Stimulated activated naive CD8-positive, alpha-beta T cell treated with anti-CD3 and anti-CD28 coated beads, Interleukin-15, Interleukin-2, amounts not matched to agents 100 ng/mL and 50 ng/mL, for 24 hours (primary cell): ENCODE results near the gene CDK12.
"Not testable (repeated sequence)": the region's sequence is repeated elsewhere in the genome, so short reads cannot be mapped to it uniquely, and the experiment has no call there.

Source experiments
- H3K27ac Mint-ChIP-seq: one replicate; pipeline ENCODE4 v1.8.0; 2021; ENCODE audit warnings: mild to moderate bottlenecking, mixed read lengths
- H3K27me3 Mint-ChIP-seq: one replicate; pipeline ENCODE4 v1.8.0; 2021; ENCODE audit warnings: mixed read lengths
- H3K36me3 Mint-ChIP-seq: one replicate; pipeline ENCODE4 v1.8.0; 2021; ENCODE audit warnings: low read depth, mixed read lengths
- H3K4me1 Mint-ChIP-seq: one replicate; pipeline ENCODE4 v1.8.0; 2021; ENCODE audit warnings: low read depth, mixed read lengths
- H3K4me3 Mint-ChIP-seq: one replicate; pipeline ENCODE4 v1.8.0; 2021; ENCODE audit warnings: mild to moderate bottlenecking, mixed read lengths
- H3K9me3 Mint-ChIP-seq: one replicate; pipeline ENCODE4 v1.8.0; 2021; ENCODE audit warnings: mixed read lengths

CDK12 gene

GRCh38 chr17:39530513-39530912 is 69.2 kb downstream of the CDK12 start:
- no peaks in the 10 kb centered on the region for H3K4me1 Mint-ChIP-seq
- H3K27ac Mint-ChIP-seq = no peak overlapping the region
- no peak overlapping the region for H3K4me3 Mint-ChIP-seq
- no peaks in the 10 kb centered on the region for H3K27me3 Mint-ChIP-seq
- no peaks in the 10 kb centered on the region for H3K9me3 Mint-ChIP-seq
- peaks cover 62% of the 10 kb centered on the region for H3K36me3 Mint-ChIP-seq

GRCh38 chr17:39531252-39531651 is 70.0 kb downstream of the CDK12 start:
- peaks cover 55% of the 10 kb centered on the region for H3K36me3 Mint-ChIP-seq
- no peaks in the 10 kb centered on the region for H3K9me3 Mint-ChIP-seq
- no peak overlapping the region for H3K4me3 Mint-ChIP-seq
- H3K27me3 Mint-ChIP-seq = no peaks in the 10 kb centered on the region
- H3K27ac Mint-ChIP-seq = no peak overlapping the region
- H3K4me1 Mint-ChIP-seq = no peaks in the 10 kb centered on the region

- Mint-ChIP-seq H3K27ac (no peak overlapping the region), H3K9me3 (no peaks in the 10 kb centered on the region), H3K27me3 (no peaks in the 10 kb centered on the region), H3K4me1 (peaks cover 9% of the 10 kb centered on the region), H3K36me3 (peaks cover 35% of the 10 kb centered on the region), H3K4me3 (no peak overlapping the region)
Measured at GRCh38 chr17:39533891-39534290, 72.6 kb downstream of the CDK12 start.

GRCh38 chr17:39534768-39535405 is 73.6 kb downstream of the CDK12 start:
- Mint-ChIP-seq H3K4me1 (peaks cover 14% of the 10 kb centered on the region), H3K27me3 (no peaks in the 10 kb centered on the region), H3K36me3 (peaks cover 26% of the 10 kb centered on the region), H3K27ac (no peak overlapping the region), H3K9me3 (no peaks in the 10 kb centered on the region), H3K4me3 (no peak overlapping the region)

- H3K27me3 Mint-ChIP-seq = no peaks in the 10 kb centered on the region
- no peak overlapping the region for H3K4me3 Mint-ChIP-seq
- peaks cover 14% of the 10 kb centered on the region for H3K4me1 Mint-ChIP-seq
- H3K9me3 Mint-ChIP-seq = no peaks in the 10 kb centered on the region
- peaks cover 12% of the 10 kb centered on the region for H3K36me3 Mint-ChIP-seq
- H3K27ac Mint-ChIP-seq = no peak overlapping the region
Measured at GRCh38 chr17:39536468-39536867, 75.2 kb downstream of the CDK12 start.

GRCh38 chr17:39537364-39537763 is 76.1 kb downstream of the CDK12 start:
- H3K4me1 Mint-ChIP-seq = peaks cover 14% of the 10 kb centered on the region

GRCh38 chr17:39538866-39539265 is 77.6 kb downstream of the CDK12 start:
- Mint-ChIP-seq H3K36me3 (peaks cover 3% of the 10 kb centered on the region), H3K9me3 (no peaks in the 10 kb centered on the region), H3K4me1 (peaks cover 14% of the 10 kb centered on the region), H3K27ac (no peak overlapping the region), H3K4me3 (no peak overlapping the region), H3K27me3 (no peaks in the 10 kb centered on the region)

More at GRCh38 chr17:39537364-39537763, 76.1 kb downstream of the CDK12 start:
- not testable (repeated sequence) for H3K27me3 Mint-ChIP-seq, H3K36me3 Mint-ChIP-seq, H3K27ac Mint-ChIP-seq, H3K9me3 Mint-ChIP-seq, H3K4me3 Mint-ChIP-seq

GRCh38 chr17:39540611-39541010 is 79.3 kb downstream of the CDK12 start:
- Mint-ChIP-seq H3K36me3 (peaks cover 7% of the 10 kb centered on the region), H3K9me3 (no peaks in the 10 kb centered on the region), H3K27me3 (no peaks in the 10 kb centered on the region), H3K4me1 (peaks cover 14% of the 10 kb centered on the region), H3K4me3 (no peak overlapping the region), H3K27ac (no peak overlapping the region)

GRCh38 chr17:39541652-39542051 is 80.4 kb downstream of the CDK12 start:
- H3K27me3 Mint-ChIP-seq = no peaks in the 10 kb centered on the region
- H3K4me1 Mint-ChIP-seq = peaks cover 14% of the 10 kb centered on the region
- H3K9me3 Mint-ChIP-seq = no peaks in the 10 kb centered on the region
- no peak overlapping the region for H3K27ac Mint-ChIP-seq
- peaks cover 10% of the 10 kb centered on the region for H3K36me3 Mint-ChIP-seq
- no peak overlapping the region for H3K4me3 Mint-ChIP-seq

- Mint-ChIP-seq H3K4me3 (no peak overlapping the region), H3K27me3 (no peaks in the 10 kb centered on the region), H3K36me3 (peaks cover 12% of the 10 kb centered on the region), H3K27ac (no peak overlapping the region), H3K4me1 (peaks cover 10% of the 10 kb centered on the region), H3K9me3 (no peaks in the 10 kb centered on the region)
Measured at GRCh38 chr17:39543176-39543575, 81.9 kb downstream of the CDK12 start.

- no peaks in the 10 kb centered on the region for H3K27me3 Mint-ChIP-seq
- H3K9me3 Mint-ChIP-seq = no peaks in the 10 kb centered on the region
- no peak overlapping the region for H3K27ac Mint-ChIP-seq
- no peak overlapping the region for H3K4me3 Mint-ChIP-seq
- peaks cover 12% of the 10 kb centered on the region for H3K36me3 Mint-ChIP-seq
- H3K4me1 Mint-ChIP-seq = peaks cover 7% of the 10 kb centered on the region
Measured at GRCh38 chr17:39543664-39544063, 82.4 kb downstream of the CDK12 start.

GRCh38 chr17:39544361-39544760 is 83.1 kb downstream of the CDK12 start:
- not testable (repeated sequence) for H3K27me3 Mint-ChIP-seq, H3K4me3 Mint-ChIP-seq, H3K4me1 Mint-ChIP-seq, H3K9me3 Mint-ChIP-seq, H3K27ac Mint-ChIP-seq
- H3K36me3 Mint-ChIP-seq = peaks cover 15% of the 10 kb centered on the region

- H3K9me3 Mint-ChIP-seq = no peaks in the 10 kb centered on the region
- peaks cover 32% of the 10 kb centered on the region for H3K36me3 Mint-ChIP-seq
Measured at GRCh38 chr17:39547713-39548478, 86.6 kb downstream of the CDK12 start.

GRCh38 chr17:39548494-39549225 is 87.4 kb downstream of the CDK12 start:
- no peaks in the 10 kb centered on the region for H3K27me3 Mint-ChIP-seq
- no peak overlapping the region for H3K4me3 Mint-ChIP-seq
- H3K4me1 Mint-ChIP-seq = peaks cover 3% of the 10 kb centered on the region
- H3K36me3 Mint-ChIP-seq = peaks cover 32% of the 10 kb centered on the region
- no peak overlapping the region for H3K27ac Mint-ChIP-seq
- H3K9me3 Mint-ChIP-seq = no peaks in the 10 kb centered on the region

More at GRCh38 chr17:39547713-39548478, 86.6 kb downstream of the CDK12 start:
- Mint-ChIP-seq H3K27me3 (no peaks in the 10 kb centered on the region), H3K4me1 (peaks cover 3% of the 10 kb centered on the region), H3K27ac (no peak overlapping the region), H3K4me3 (no peak overlapping the region)
